HCT116 (cell line): Measurements from ENCODE around the gene KLHDC9. TPM values are rescaled to one million over a fixed set of nuclear protein-coding genes. Genes with fewer than 3 reads are reported as not detected.

Experiments used
- ATAC-seq: fragments of 200-7000 bp; cut with Tn5 transposase; 2 replicates; pipeline ENCODE4 v1.9.1; 2020; ENCODE audit warnings: mild to moderate bottlenecking, moderate library complexity
- BruUV-seq: library from RNA; stranded (reverse); fragments of 400-500 nt; replicated peaks from 2 replicates; lab custom pipeline; 2021; lab: Mats Ljungman, UMichigan
- CTCF ChIA-PET: fragments of 300-600 bp; sonication (Branson Sonifier 250); formaldehyde crosslinking; loops from one replicate; lab custom pipeline; 2021; ENCODE audit warnings: antibody characterized with exemption; lab: Charles Lee
- POLR2A ChIA-PET: fragments of 300-600, 350-600 bp; sonication (Branson Sonifier 250); formaldehyde crosslinking; loops from one replicate; lab custom pipeline; 2021; ENCODE audit warnings: antibody characterized with exemption; lab: Charles Lee
- RAD21 ChIA-PET, 2 experiments: fragments of 300-600 bp; sonication (Branson Sonifier 250); formaldehyde crosslinking; loops; one replicate each; lab custom pipeline; 2023; ENCODE audit warnings: low total read pairs in 2 of 2; ENCODE audit not compliant: uncharacterized antibody in 2 of 2, unreplicated experiment in 2 of 2, low non-redundant PET in 1 of 2; lab: Charles Lee
- DNase-seq: peaks from one replicate; pipeline ENCODE4 v3.0.0-alpha.2; 2010; ENCODE audit warnings: low read depth, low spot score
- H2AFZ ChIP-seq: fragments of 200-600 bp; shearing (Covaris generic), sonication (generic); 2 replicates; pipeline ENCODE4 v1.6.1; 2017; ENCODE audit warnings: low read depth, mixed run types, mixed read lengths, antibody characterized with exemption, low read length; ENCODE audit not compliant: poor library complexity, severe bottlenecking
- H3K27ac ChIP-seq: 2 replicates; pipeline ENCODE4 v1.5.1; 2012; ENCODE audit warnings: low read depth, low read length
- H3K27me3 ChIP-seq: fragments of 200-600 bp; sonication (generic); 2 replicates; pipeline ENCODE4 v1.6.1; 2016; ENCODE audit warnings: mixed run types, low read length, mixed read lengths; ENCODE audit not compliant: insufficient read depth
- H3K36me3 ChIP-seq, 2 experiments: fragments of 200-500 bp in 1 of 2; fragments of 200-600 bp in 1 of 2; sonication (Bioruptor generic) in 1 of 2; sonication (generic) in 1 of 2; 2 replicates each; pipeline versions ENCODE4 v1.5.1 to v1.6.1; 2014 to 2016; ENCODE audit warnings: low read length in 2 of 2, inconsistent platforms in 1 of 2, mixed read lengths in 1 of 2, mixed run types in 1 of 2; ENCODE audit not compliant: insufficient read depth in 2 of 2, control insufficient read depth in 1 of 2
- H3K4me1 ChIP-seq, 2 experiments: fragments of 200-600 bp in 1 of 2; sonication (generic) in 1 of 2; 2 replicates each; pipeline versions ENCODE4 v1.5.1 to v1.6.1; 2012 to 2017; ENCODE audit warnings: low read length in 2 of 2, inconsistent platforms in 1 of 2, mild to moderate bottlenecking in 1 of 2, mixed read lengths in 1 of 2, mixed run types in 1 of 2, moderate library complexity in 1 of 2; ENCODE audit not compliant: insufficient read depth in 2 of 2, control insufficient read depth in 1 of 2
- H3K4me2 ChIP-seq: fragments of 200-600 bp; sonication (generic); 2 replicates; pipeline ENCODE4 v1.6.1; 2017; ENCODE audit warnings: mixed run types, low read length, mixed read lengths
- H3K4me3 ChIP-seq, 2 experiments: fragments of 200-600 bp in 1 of 2; sonication (generic) in 1 of 2; replicated peaks in 1 of 2; 2 replicates each; pipeline ENCODE4 v1.5.1; 2011 to 2016; ENCODE audit warnings: low read length in 2 of 2, control low read depth in 1 of 2, low read depth in 1 of 2, mild to moderate bottlenecking in 1 of 2, mixed read lengths in 1 of 2, mixed run types in 1 of 2
- H3K79me2 ChIP-seq: fragments of 200-600 bp; sonication (generic); 2 replicates; pipeline ENCODE4 v1.6.1; 2017; ENCODE audit warnings: mild to moderate bottlenecking, mixed run types, low read length, moderate library complexity, mixed read lengths; ENCODE audit not compliant: insufficient read depth
- H3K9ac ChIP-seq: fragments of 200-600 bp; sonication (generic); 2 replicates; pipeline ENCODE4 v1.6.1; 2016; ENCODE audit warnings: low read length, mixed read lengths
- H3K9me2 ChIP-seq: fragments of 200-600 bp; sonication (generic), shearing (Covaris generic); 2 replicates; pipeline ENCODE4 v1.6.1; 2017; ENCODE audit warnings: mixed run types, mild to moderate bottlenecking, moderate library complexity; ENCODE audit not compliant: insufficient read depth
- H3K9me3 ChIP-seq, 2 experiments: fragments of 200-500 bp in 1 of 2; fragments of 200-600 bp in 1 of 2; sonication (Bioruptor generic) in 1 of 2; sonication (generic) in 1 of 2; 2 replicates each; pipeline ENCODE4 v1.6.1; 2014 to 2017; ENCODE audit warnings: low read length in 2 of 2, mixed read lengths in 2 of 2, inconsistent platforms in 1 of 2, low read depth in 1 of 2, mild to moderate bottlenecking in 1 of 2, mixed run types in 1 of 2, moderate library complexity in 1 of 2; ENCODE audit not compliant: control insufficient read depth in 1 of 2, insufficient read depth in 1 of 2
- H4K20me1 ChIP-seq: fragments of 200-600 bp; sonication (generic), shearing (Covaris generic); 2 replicates; pipeline ENCODE4 v1.6.1; 2017; ENCODE audit warnings: mixed run types, mild to moderate bottlenecking, moderate library complexity; ENCODE audit not compliant: insufficient read depth
- ATF3 ChIP-seq: IDR thresholded peaks from 2 replicates; pipeline ENCODE4 v1.6.1; 2012
- CEBPB ChIP-seq: IDR thresholded peaks from 2 replicates; pipeline ENCODE4 v1.6.1; 2012; ENCODE audit warnings: low read depth
- CTCF ChIP-seq, 3 experiments: fragments of 200-600 bp in 1 of 3; sonication (generic) in 1 of 3; IDR thresholded peaks in 2 of 3; conservative IDR thresholded peaks in 1 of 3; 2 replicates each; pipeline ENCODE4 v1.5.1; 2012 to 2017; ENCODE audit warnings: low read depth in 2 of 3, low read length in 2 of 3, antibody characterized with exemption in 1 of 3, borderline replicate concordance in 1 of 3, control low read depth in 1 of 3, mild to moderate bottlenecking in 1 of 3, mixed read lengths in 1 of 3, mixed run types in 1 of 3, moderate library complexity in 1 of 3; ENCODE audit not compliant: insufficient read depth in 1 of 3
- EGR1 ChIP-seq: IDR thresholded peaks from 2 replicates; pipeline ENCODE4 v1.6.1; 2012; ENCODE audit warnings: low read depth
- ELF1 ChIP-seq: IDR thresholded peaks from 2 replicates; pipeline ENCODE4 v1.6.1; 2012; ENCODE audit warnings: low read depth, borderline replicate concordance
- EZH2 ChIP-seq: fragments of 200-600 bp; sonication (generic); IDR thresholded peaks from 2 replicates; pipeline ENCODE4 v1.6.1; 2017; ENCODE audit warnings: antibody characterized with exemption, mixed run types
- POLR2A ChIP-seq: IDR thresholded peaks from 2 replicates; pipeline ENCODE4 v1.7.0; 2011; ENCODE audit warnings: borderline replicate concordance; ENCODE audit not compliant: insufficient read depth, insufficient read length; ENCODE audit errors: extremely low read depth
- POLR2AphosphoS5 ChIP-seq: IDR thresholded peaks from 2 replicates; pipeline ENCODE4 v1.6.1; 2011; ENCODE audit warnings: mild to moderate bottlenecking, low read depth, low read length, moderate library complexity
- RAD21 ChIP-seq: IDR thresholded peaks from 2 replicates; pipeline ENCODE4 v1.6.1; 2012; ENCODE audit warnings: low read depth, mild to moderate bottlenecking
- SP1 ChIP-seq: IDR thresholded peaks from 2 replicates; pipeline ENCODE4 v1.6.1; 2012; ENCODE audit warnings: low read depth
- SRF ChIP-seq: IDR thresholded peaks from 2 replicates; pipeline ENCODE4 v1.6.1; 2012; ENCODE audit warnings: low read depth
- TCF7L2 ChIP-seq: IDR thresholded peaks from 2 replicates; pipeline ENCODE4 v1.7.0; 2011; ENCODE audit warnings: borderline replicate concordance, inconsistent platforms; ENCODE audit not compliant: insufficient read depth, insufficient read length; ENCODE audit errors: extremely low read depth
- YY1 ChIP-seq: IDR thresholded peaks from 2 replicates; pipeline ENCODE4 v1.6.1; 2011; ENCODE audit warnings: low read length, low read depth, moderate library complexity, mild to moderate bottlenecking; ENCODE audit not compliant: insufficient replicate concordance; ENCODE audit errors: extremely low read depth
- ZFX ChIP-seq: fragments of 450-650 bp; IDR thresholded peaks from 2 replicates; pipeline ENCODE4 v1.6.1; 2017
- ZNF274 ChIP-seq: fragments of 200-500 bp; sonication (Bioruptor generic); IDR thresholded peaks from 2 replicates; pipeline ENCODE4 v1.6.1; 2014; ENCODE audit warnings: mild to moderate bottlenecking, low read depth, low read length, inconsistent platforms
- intact Hi-C: fragments of 100-400 bp; cut with micrococcal nuclease; formaldehyde crosslinking; loops from 2 replicates; pipeline ENCODE4 v1.10.0; 2022
- total RNA-seq: library from RNA; stranded (reverse); gene quantifications from one replicate; pipeline ENCODE4 v1.2.1, GENCODE V29; 2021; ENCODE audit not compliant: unreplicated experiment
- TF ChIP-seq, protein P1 (sequence below): IDR thresholded peaks from 2 replicates; pipeline ENCODE4 v1.6.1; 2012; ENCODE audit warnings: low read depth
- TF ChIP-seq, protein P2 (sequence below): IDR thresholded peaks from 2 replicates; pipeline ENCODE4 v1.6.1; 2011; ENCODE audit warnings: mild to moderate bottlenecking, low read length, moderate library complexity; ENCODE audit not compliant: insufficient replicate concordance; ENCODE audit errors: extremely low read depth

KLHDC9 gene
- total RNA-seq, 1 experiment from 2014 or later = 1.4 TPM

DNA sequence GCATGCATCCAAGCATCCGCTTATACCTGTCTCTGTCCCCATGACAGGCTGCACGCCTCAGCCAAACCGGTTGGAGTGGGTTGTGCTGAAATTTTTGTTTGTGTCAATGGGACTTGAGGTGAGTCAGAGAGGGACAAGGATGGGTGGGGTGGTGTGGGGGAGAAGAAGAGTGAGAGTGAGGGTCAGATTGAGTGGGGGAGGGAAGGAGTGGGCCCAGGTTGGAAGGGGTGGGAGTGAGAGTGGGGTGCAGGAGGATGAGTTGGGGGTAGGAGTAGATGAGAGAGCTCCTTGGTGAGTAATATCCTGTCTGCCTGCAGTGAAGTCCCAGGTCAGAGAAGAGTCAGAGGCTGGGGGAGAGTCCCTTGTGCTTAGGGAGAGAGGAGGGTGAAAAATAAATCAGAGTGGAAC, 5.5 kb upstream of the KLHDC9 start:
- ChIA-PET RAD21 (no interaction called here), CTCF (interaction anchor here (0.6 kb wide), 1 partner anchor 71 kb away, joined by 3 read pairs; no protein-coding TSS in a partner anchor), POLR2A (interaction anchor here (0.8 to 1.4 kb wide), 2 partner anchors 9 to 47 kb away, joined by 3 read pairs; partner anchors contain the start of gene USF1)
- Histone ChIP-seq H3K4me2 (peak overlapping the region; percentile 69), H3K9me2 (no peaks in the 10 kb centered on the region), H2AFZ (no peak overlapping the region), H3K4me1 (peaks cover 14 to 62% of the 10 kb centered on the region in 2 experiments), H3K27me3 (no peaks in the 10 kb centered on the region), H3K36me3 (no peaks in the 10 kb centered on the region), H3K27ac (no peak overlapping the region), H3K9ac (peak overlapping the region; percentile 27; the same call in 1 of the 2 replicates), H3K4me3 (peak overlapping the region in 1 of 2 experiments; percentile 22; a peak in 2 of 4 replicates), H3K79me2 (no peaks in the 10 kb centered on the region), H3K9me3 (no peaks in the 10 kb centered on the region), H4K20me1 (no peaks in the 10 kb centered on the region)
- no TSS peak for BruUV-seq
- intact Hi-C loops = no loop called here
- TF ChIP-seq, protein P1, sequence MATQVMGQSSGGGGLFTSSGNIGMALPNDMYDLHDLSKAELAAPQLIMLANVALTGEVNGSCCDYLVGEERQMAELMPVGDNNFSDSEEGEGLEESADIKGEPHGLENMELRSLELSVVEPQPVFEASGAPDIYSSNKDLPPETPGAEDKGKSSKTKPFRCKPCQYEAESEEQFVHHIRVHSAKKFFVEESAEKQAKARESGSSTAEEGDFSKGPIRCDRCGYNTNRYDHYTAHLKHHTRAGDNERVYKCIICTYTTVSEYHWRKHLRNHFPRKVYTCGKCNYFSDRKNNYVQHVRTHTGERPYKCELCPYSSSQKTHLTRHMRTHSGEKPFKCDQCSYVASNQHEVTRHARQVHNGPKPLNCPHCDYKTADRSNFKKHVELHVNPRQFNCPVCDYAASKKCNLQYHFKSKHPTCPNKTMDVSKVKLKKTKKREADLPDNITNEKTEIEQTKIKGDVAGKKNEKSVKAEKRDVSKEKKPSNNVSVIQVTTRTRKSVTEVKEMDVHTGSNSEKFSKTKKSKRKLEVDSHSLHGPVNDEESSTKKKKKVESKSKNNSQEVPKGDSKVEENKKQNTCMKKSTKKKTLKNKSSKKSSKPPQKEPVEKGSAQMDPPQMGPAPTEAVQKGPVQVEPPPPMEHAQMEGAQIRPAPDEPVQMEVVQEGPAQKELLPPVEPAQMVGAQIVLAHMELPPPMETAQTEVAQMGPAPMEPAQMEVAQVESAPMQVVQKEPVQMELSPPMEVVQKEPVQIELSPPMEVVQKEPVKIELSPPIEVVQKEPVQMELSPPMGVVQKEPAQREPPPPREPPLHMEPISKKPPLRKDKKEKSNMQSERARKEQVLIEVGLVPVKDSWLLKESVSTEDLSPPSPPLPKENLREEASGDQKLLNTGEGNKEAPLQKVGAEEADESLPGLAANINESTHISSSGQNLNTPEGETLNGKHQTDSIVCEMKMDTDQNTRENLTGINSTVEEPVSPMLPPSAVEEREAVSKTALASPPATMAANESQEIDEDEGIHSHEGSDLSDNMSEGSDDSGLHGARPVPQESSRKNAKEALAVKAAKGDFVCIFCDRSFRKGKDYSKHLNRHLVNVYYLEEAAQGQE = no peak
- no peak for TF ChIP-seq CEBPB
- TF ChIP-seq CTCF (IDR thresholded peaks at IDR 0.05 in 2 of 3, conservative IDR thresholded peaks at IDR 0.05 in 1 of 3; ENCODE audit: borderline replicate concordance in 1 of 3, insufficient read depth in 1 of 3, low read depth in 2 of 3, low read length in 2 of 3) = no peak
- no peak for TF ChIP-seq POLR2AphosphoS5
- TF ChIP-seq YY1 = no peak
- TF ChIP-seq SP1 = no peak
- TF ChIP-seq TCF7L2 = no peak
- TF ChIP-seq ZNF274 = no peak
- TF ChIP-seq SRF = no peak
- no peak for TF ChIP-seq ELF1
- no peak for TF ChIP-seq ATF3
- TF ChIP-seq, protein P2, sequence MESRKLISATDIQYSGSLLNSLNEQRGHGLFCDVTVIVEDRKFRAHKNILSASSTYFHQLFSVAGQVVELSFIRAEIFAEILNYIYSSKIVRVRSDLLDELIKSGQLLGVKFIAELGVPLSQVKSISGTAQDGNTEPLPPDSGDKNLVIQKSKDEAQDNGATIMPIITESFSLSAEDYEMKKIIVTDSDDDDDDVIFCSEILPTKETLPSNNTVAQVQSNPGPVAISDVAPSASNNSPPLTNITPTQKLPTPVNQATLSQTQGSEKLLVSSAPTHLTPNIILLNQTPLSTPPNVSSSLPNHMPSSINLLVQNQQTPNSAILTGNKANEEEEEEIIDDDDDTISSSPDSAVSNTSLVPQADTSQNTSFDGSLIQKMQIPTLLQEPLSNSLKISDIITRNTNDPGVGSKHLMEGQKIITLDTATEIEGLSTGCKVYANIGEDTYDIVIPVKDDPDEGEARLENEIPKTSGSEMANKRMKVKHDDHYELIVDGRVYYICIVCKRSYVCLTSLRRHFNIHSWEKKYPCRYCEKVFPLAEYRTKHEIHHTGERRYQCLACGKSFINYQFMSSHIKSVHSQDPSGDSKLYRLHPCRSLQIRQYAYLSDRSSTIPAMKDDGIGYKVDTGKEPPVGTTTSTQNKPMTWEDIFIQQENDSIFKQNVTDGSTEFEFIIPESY = no peak
- no peak for TF ChIP-seq ZFX
- no peak for TF ChIP-seq EGR1
- no peak for TF ChIP-seq POLR2A
- TF ChIP-seq EZH2 = no peak
- no peak for TF ChIP-seq RAD21
- DNase-seq (no peak), ATAC-seq (peak; percentile 64)
